ENCODE results near the gene RTBDN. TPM values are rescaled to one million over a fixed set of nuclear protein-coding genes. Genes with fewer than 3 reads are reported as not detected.
A peak's percentile ranks its signal among the peaks of the same experiment; 100 is the strongest.

Gene RTBDN
- total and polyA plus RNA-seq, 10 of the 15 experiments (the other 5 are each of a cell fraction or from before 2014, with no cell fraction given): 0.45 TPM; not detected in 9

DNA sequence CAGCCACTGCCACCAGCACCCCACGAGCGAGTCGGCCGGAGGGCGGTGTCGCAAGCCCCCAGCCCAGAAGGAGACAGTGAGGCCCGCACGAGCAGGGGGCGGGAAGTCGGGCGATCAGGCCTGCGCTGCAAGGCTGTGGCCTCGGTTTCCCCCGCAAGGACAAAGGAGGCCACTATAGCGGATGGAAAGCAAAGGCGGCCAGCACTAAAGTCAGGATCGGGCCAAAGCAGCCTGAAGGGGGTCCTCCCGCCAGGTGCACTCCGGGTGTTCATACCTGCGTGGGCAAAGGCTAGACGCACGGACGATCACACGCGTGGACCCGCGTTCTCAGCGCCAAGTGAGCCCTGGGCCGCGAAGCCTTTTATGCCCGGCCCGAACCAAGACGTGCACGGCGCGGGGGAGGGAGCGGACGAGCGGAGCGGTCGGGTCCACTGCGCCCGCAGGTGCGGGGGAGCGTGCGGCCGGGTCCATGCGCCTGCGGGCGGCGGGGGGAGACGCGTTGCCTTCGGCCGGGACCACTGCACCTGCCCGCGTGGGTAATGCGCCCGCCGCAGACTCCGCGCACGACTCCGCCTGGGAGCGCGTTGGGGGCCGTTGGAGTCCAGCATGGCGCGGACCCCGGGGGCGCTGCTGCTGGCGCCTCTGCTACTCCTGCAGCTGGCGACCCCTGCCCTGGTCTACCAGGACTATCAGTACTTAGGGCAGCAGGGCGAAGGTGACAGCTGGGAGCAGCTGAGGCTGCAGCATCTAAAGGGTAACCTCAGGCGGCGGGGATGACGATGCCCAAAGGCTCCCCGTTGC is 32.7 kb downstream of the RTBDN start, which contains the start of the genes PRDX2 and THSD8:
Gene PRDX2 (minus strand): TSS at position 335 of the 801 bp plus-strand sequence. CDS start 539 bp downstream, outside the sequence.
Gene THSD8 (plus strand): TSS at position 604 of the 801 bp plus-strand sequence. CDS start 3 bp downstream, at position 607.
- peaks cover 0 to 1% of the 10 kb centered on the region in 2 experiments; a peak in 2 of 4 replicates for H3K36me3 ChIP-seq (ENCODE audit: control insufficient read depth in 2 of 2, insufficient read depth in 2 of 2, low read length in 1 of 2)
- H3K9ac ChIP-seq (ENCODE audit: control insufficient read depth, insufficient read depth, low read length): peak within 1 kb of the TSS; percentile 79
- intact Hi-C loops (cut with micrococcal nuclease; ENCODE audit: unreplicated experiment) (no loop called here), in situ Hi-C loops (cut with MboI) (no loop called here)
- peak within 1 kb of the TSS; percentile 63 for H3K27ac ChIP-seq (ENCODE audit: control insufficient read depth, insufficient read depth)
- H3K9me3 ChIP-seq (replicated peaks; ENCODE audit: control insufficient read depth, insufficient read depth, low read length): no peaks in the 10 kb centered on the region
- POLR2A ChIA-PET: interaction anchor here (1.0 to 2.2 kb wide), 7 partner anchors 9 to 80 kb away, joined by 3 to 9 read pairs (median 6); partner anchors contain the start of gene JUNB
- CTCF ChIA-PET: interaction anchor here (0.7 to 12.9 kb wide), 8 partner anchors 24 to 164 kb away, joined by 3 to 426 read pairs (median 6); no protein-coding TSS in a partner anchor
- 1% methylated on average over 59 of the region's 78 CpGs for WGBS (ENCODE audit: insufficient coverage, insufficient replicate concordance, low lambda C conversion rate, missing lambda C conversion rate)
- ATAC-seq (peak; percentile 83), DNase-seq (ENCODE audit: low read depth, low spot score) (no peak), FAIRE-seq (no peak)
- SMC1A ChIA-PET (ENCODE audit: uncharacterized antibody, unreplicated experiment): interaction anchor here (0.8 to 11.5 kb wide), 6 partner anchors 22 to 46 kb away, joined by 3 to 240 read pairs (median 4); no protein-coding TSS in a partner anchor
- H3K27me3 ChIP-seq (replicated peaks in 1 of 2; ENCODE audit: control insufficient read depth in 2 of 2, insufficient read depth in 2 of 2, low read length in 1 of 2): no peaks in the 10 kb centered on the region
- H3K4me1 ChIP-seq (ENCODE audit: control insufficient read depth, insufficient read depth, low read length): peaks cover 14% of the 10 kb centered on the region
- RAD21 ChIA-PET (ENCODE audit: unreplicated experiment): interaction anchor here (1.0 to 11.4 kb wide), 3 partner anchors 10 to 47 kb away, joined by 3 to 303 read pairs (median 4); partner anchors contain the start of gene HOOK2
- peaks cover 13% of the 10 kb centered on the region for H3K79me2 ChIP-seq (ENCODE audit: control insufficient read depth, insufficient read depth, low read length)
- no TSS peak for BruUV-seq (replicated peaks)
- H2AFZ ChIP-seq (ENCODE audit: control insufficient read depth, low read depth, low read length): peak within 1 kb of the TSS; percentile 88
- H3K4me2 ChIP-seq (ENCODE audit: control insufficient read depth, insufficient read depth): peak within 1 kb of the TSS; percentile 98
- no peaks in the 10 kb centered on the region for H4K20me1 ChIP-seq (ENCODE audit: control insufficient read depth, insufficient read depth)
- peak within 1 kb of the TSS; percentile 95 for H3K4me3 ChIP-seq
- TF ChIP-seq EED (IDR thresholded peaks at IDR 0.05; ENCODE audit: low read depth) (no peak), BCL11A (IDR thresholded peaks at IDR 0.05; ENCODE audit: low read depth, low read length) (no peak), PAX5 (IDR thresholded peaks at IDR 0.05; ENCODE audit: borderline replicate concordance, low read depth, low read length) (peak; percentile 51; the same call in 1 of the 2 replicates), RELA (IDR thresholded peaks at IDR 0.05; ENCODE audit: borderline replicate concordance, partially characterized antibody) (peak; percentile 57), HDAC2 (IDR thresholded peaks at IDR 0.05) (no peak), RELB (IDR thresholded peaks at IDR 0.05; ENCODE audit: low read depth) (peak; percentile 68; the same call in 1 of the 2 replicates), HDGF (IDR thresholded peaks at IDR 0.05) (peak; percentile 67; the same call in 1 of the 2 replicates), BACH1 (IDR thresholded peaks at IDR 0.05; ENCODE audit: borderline replicate concordance) (peak; percentile 88; the same call in 1 of the 2 replicates), IKZF1 (conservative IDR thresholded peaks at IDR 0.05) (peak; percentile 83), ATF7 (IDR thresholded peaks at IDR 0.05; ENCODE audit: low read depth) (peak; percentile 92), KDM1A (IDR thresholded peaks at IDR 0.05; ENCODE audit: borderline replicate concordance) (no peak), GATAD2B (conservative IDR thresholded peaks at IDR 0.05; ENCODE audit: low read depth) (peak; percentile 92), POU2F2 (IDR thresholded peaks at IDR 0.05; ENCODE audit: borderline replicate concordance, low read depth, low read length) (peak; percentile 84; the same call in 2 of the 3 replicates), BHLHE40 (IDR thresholded peaks at IDR 0.05; ENCODE audit: borderline replicate concordance in 1 of 2, low read depth in 2 of 2, low read length in 1 of 2) (peak; percentile 98 to 99)
- TF ChIP-seq, protein P1, sequence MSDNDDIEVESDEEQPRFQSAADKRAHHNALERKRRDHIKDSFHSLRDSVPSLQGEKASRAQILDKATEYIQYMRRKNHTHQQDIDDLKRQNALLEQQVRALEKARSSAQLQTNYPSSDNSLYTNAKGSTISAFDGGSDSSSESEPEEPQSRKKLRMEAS (IDR thresholded peaks at IDR 0.05; ENCODE audit: low read depth, low read length): peak; percentile 30; the same call in 1 of the 2 replicates
- TF ChIP-seq, protein P2, sequence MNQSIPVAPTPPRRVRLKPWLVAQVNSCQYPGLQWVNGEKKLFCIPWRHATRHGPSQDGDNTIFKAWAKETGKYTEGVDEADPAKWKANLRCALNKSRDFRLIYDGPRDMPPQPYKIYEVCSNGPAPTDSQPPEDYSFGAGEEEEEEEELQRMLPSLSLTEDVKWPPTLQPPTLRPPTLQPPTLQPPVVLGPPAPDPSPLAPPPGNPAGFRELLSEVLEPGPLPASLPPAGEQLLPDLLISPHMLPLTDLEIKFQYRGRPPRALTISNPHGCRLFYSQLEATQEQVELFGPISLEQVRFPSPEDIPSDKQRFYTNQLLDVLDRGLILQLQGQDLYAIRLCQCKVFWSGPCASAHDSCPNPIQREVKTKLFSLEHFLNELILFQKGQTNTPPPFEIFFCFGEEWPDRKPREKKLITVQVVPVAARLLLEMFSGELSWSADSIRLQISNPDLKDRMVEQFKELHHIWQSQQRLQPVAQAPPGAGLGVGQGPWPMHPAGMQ (IDR thresholded peaks at IDR 0.05; ENCODE audit: borderline replicate concordance): no peak
- TF ChIP-seq, protein P3, sequence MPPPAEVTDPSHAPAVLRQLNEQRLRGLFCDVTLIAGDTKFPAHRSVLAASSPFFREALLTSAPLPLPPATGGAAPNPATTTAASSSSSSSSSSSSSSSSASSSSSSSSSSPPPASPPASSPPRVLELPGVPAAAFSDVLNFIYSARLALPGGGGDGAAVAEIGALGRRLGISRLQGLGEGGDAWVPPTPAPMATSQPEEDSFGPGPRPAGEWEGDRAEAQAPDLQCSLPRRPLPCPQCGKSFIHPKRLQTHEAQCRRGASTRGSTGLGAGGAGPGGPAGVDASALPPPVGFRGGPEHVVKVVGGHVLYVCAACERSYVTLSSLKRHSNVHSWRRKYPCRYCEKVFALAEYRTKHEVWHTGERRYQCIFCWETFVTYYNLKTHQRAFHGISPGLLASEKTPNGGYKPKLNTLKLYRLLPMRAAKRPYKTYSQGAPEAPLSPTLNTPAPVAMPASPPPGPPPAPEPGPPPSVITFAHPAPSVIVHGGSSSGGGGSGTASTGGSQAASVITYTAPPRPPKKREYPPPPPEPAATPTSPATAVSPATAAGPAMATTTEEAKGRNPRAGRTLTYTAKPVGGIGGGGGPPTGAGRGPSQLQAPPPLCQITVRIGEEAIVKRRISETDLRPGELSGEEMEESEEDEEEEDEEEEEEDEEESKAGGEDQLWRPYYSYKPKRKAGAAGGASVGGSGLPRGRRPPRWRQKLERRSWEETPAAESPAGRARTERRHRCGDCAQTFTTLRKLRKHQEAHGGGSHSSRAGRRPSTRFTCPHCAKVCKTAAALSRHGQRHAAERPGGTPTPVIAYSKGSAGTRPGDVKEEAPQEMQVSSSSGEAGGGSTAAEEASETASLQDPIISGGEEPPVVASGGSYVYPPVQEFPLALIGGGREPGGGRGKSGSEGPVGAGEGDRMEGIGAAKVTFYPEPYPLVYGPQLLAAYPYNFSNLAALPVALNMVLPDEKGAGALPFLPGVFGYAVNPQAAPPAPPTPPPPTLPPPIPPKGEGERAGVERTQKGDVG (CRISPR knock-in tag; IDR thresholded peaks at IDR 0.05): no peak
